Measurements from ENCODE around the gene GNE.

The GNE gene

GRCh38 chr9:36164989-36165388 lies 93.3 kb downstream of the GNE start:
- Histone ChIP-seq H3K27ac (no peak overlapping the region), H3K4me2 (ENCODE audit: low read length) (no peak overlapping the region)
- TF ChIP-seq CTCF (IDR thresholded peaks at IDR 0.05) = no peak

More at GRCh38 chr9:36164989-36165388, 93.3 kb downstream of the GNE start:
- Histone ChIP-seq H3K4me3 (ENCODE audit: low read depth, low read length) (no peak overlapping the region), H3K36me3 (ENCODE audit: control insufficient read depth, insufficient read depth, low read length) (no peaks in the 10 kb centered on the region), H3K4me1 (no peaks in the 10 kb centered on the region), H3K9me3 (ENCODE audit: control insufficient read depth, low read length) (no peaks in the 10 kb centered on the region), H3K79me2 (no peaks in the 10 kb centered on the region), H3K9ac (no peak overlapping the region), H3K27me3 (ENCODE audit: control insufficient read depth, insufficient read depth, low read length) (no peaks in the 10 kb centered on the region), H2AFZ (no peak overlapping the region)

Measured in parathyroid adenoma (tissue), 2 donors.